ENCODE measurements around the gene TRIM7.
A peak's percentile ranks its signal among the peaks of the same experiment; 100 is the strongest.
"Not testable (repeated sequence)": the region's sequence is repeated elsewhere in the genome, so short reads cannot be mapped to it uniquely, and the experiment has no call there.

Gene TRIM7

GRCh38 chr5:181192337-181193046 lies 12.5 kb downstream of the TRIM7 start:
- no peak for DNase-seq (ENCODE audit: low spot score)

- peak; percentile 85 for DNase-seq (ENCODE audit: low spot score)
These were observed 13.3 kb downstream of the TRIM7 start for GRCh38 chr5:181191526-181192336.

- no peak for DNase-seq (ENCODE audit: low spot score)
These were observed 14.1 kb downstream of the TRIM7 start for GRCh38 chr5:181190711-181191525.

GRCh38 chr5:181189962-181190710 lies 14.9 kb downstream of the TRIM7 start:
- DNase-seq (ENCODE audit: low spot score) = no peak

- DNase-seq (ENCODE audit: low spot score) = no peak
These were observed 15.5 kb downstream of the TRIM7 start for GRCh38 chr5:181189363-181189961.

GRCh38 chr5:181188700-181189362 lies 16.2 kb downstream of the TRIM7 start:
- DNase-seq (ENCODE audit: low spot score) = no peak

- DNase-seq (ENCODE audit: low spot score) = peak; percentile 69
These were observed 17.3 kb downstream of the TRIM7 start for GRCh38 chr5:181187500-181188213.

GRCh38 chr5:181186986-181187499 lies 18.0 kb downstream of the TRIM7 start:
- no peak for DNase-seq (ENCODE audit: low spot score)

GRCh38 chr5:181186022-181186421 lies 19.0 kb downstream of the TRIM7 start:
- DNase-seq (ENCODE audit: low spot score) = no peak

GRCh38 chr5:181185560-181185959 lies 19.4 kb downstream of the TRIM7 start:
- DNase-seq (ENCODE audit: low spot score) = no peak

- no peak for DNase-seq (ENCODE audit: low spot score)
These were observed 20.2 kb downstream of the TRIM7 start for GRCh38 chr5:181184845-181185216.

- DNase-seq (ENCODE audit: low spot score) = no peak
These were observed 22.3 kb downstream of the TRIM7 start for GRCh38 chr5:181182651-181183050.

GRCh38 chr5:181181650-181182565 lies 23.1 kb downstream of the TRIM7 start:
- peak; percentile 51 for DNase-seq (ENCODE audit: low spot score)

GRCh38 chr5:181177559-181177958 lies 27.4 kb downstream of the TRIM7 start:
- not testable (repeated sequence) for DNase-seq (ENCODE audit: low spot score)

GRCh38 chr5:181176254-181176952 lies 28.6 kb downstream of the TRIM7 start:
- no peak for DNase-seq (ENCODE audit: low spot score)

GRCh38 chr5:181173420-181174342 lies 31.3 kb downstream of the TRIM7 start:
- DNase-seq (ENCODE audit: low spot score) = peak; percentile 56

GRCh38 chr5:181173027-181173419 lies 32.0 kb downstream of the TRIM7 start:
- DNase-seq (ENCODE audit: low spot score) = no peak
